Hematopoietic multipotent progenitor cell treated with erythropoietin and hydrocortisone succinate and interleukin-3 and kit ligand, for 6 days (in vitro differentiated cells): ENCODE results near the gene MAD2L2.

Experiments
- DNase-seq: peaks from one replicate; pipeline ENCODE4 v3.0.0-alpha.2; 2015

MAD2L2 gene

DNA sequence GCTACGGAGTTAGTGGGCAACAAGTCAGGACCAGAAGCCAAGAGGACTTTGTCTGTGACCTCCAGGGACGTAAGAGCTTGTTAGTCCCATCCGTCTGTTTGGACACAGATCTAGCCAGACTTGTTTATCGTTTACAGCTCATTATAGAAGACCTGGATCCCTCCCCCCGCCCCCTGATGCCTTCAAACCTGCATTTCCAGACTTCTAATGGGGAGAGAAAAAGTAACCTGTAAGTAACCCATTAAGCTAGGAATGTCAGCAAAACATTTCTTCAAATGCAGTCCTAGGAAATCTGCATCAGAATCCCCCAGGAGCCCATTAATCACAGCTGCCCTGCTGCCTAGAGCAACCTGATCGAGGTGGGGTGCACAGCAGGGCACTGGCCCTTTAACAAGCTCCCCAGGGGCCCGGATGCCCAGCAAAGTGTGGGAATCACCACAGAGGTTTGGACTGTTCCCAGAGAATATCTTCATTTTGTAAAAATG lies 1.4 kb upstream of the MAD2L2 start:
- DNase-seq, result no peak

DNA sequence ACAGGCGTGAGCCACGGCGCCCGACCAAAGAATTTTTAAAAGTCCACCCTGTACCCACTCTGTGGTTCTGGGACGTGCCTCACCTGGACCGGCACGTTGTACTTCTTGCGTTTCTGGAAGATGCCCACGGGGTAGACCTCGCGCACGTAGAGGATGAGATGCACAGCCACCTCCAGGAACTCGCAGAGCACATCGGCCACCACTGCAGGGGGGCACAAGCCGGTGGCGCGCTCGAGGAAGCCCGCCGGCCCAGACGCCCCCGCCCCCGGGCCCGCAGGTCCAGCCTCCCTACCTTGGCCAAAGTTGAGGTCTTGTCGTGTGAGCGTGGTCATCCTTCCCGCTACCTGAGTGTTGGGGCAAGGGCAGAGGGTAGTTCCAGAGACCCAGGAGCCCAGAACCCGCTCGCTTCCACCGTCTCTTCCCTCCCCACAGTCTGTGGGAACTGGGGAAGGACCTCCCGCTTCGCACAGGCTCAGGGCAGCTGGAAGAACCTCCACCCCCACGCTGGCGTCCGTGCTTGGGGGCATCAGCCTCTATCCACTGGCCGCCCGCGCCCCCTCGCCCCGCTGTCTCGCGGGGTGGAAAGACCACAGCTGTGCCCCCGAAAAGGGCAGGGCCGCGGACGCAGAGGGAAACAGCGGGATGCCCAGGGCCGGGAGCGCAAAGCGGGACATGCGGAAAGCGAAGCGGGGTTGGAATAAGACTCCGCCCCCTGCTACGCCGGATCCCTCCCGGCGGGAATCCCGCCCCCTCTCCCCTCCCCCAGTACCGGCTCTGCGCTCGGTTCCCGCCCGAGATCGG lies 478 bp downstream of the MAD2L2 start:
- DNase-seq, result peak; percentile 52

DNA sequence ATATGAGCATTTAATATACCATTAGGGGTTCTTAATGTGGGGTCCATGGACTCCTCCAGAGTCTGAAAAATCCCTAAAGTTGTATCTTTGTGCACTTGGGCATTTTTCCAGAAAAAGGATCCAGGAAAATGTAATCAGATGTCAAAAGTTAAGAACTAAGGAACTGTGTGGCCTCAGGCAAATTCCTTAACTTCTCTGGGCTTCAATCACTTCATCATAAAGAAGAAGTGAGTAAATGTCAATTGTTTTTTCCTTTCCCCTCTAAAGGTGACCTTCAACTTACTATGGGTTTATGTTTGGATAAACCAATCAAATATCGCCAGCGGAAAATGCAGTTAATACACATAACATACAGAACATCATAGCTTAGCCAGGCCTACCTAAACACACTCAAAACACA lies 2.5 kb downstream of the MAD2L2 start:
- DNase-seq, result no peak

DNA sequence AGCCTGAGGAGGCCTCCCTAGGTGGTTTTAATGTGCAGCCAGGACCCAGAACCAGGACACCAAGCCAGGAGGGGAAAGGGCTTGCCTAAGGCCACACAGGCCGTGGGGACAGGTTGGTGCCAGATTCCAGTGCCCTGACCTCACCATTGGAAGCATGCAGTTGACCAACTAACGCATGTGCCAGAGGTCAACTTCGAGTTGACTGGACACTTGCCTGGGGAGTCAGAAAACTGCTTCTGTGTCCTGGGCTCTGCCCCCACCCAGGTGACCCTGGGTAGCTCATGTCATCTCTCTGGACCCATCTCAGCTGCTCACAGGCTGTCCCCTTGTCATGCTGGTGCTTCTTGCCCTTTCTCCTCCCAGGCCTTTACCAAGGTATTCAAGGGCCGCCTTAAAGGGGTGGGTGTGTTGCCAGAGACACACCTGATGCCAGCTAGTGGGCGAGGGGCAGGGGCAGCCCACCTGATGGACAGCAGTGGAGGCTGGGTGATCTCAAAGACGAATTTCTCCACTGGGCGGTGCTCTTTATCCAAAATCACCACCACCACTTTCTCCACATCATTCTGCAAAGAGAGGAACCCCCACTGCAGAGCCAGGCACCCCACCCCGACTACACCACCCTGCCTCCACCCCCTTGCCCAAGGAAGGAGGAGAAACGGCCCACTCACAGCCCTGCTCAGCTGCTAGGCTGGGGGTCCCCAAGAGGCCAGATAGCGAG lies 4.4 kb downstream of the MAD2L2 start:
- DNase-seq, result no peak

DNA sequence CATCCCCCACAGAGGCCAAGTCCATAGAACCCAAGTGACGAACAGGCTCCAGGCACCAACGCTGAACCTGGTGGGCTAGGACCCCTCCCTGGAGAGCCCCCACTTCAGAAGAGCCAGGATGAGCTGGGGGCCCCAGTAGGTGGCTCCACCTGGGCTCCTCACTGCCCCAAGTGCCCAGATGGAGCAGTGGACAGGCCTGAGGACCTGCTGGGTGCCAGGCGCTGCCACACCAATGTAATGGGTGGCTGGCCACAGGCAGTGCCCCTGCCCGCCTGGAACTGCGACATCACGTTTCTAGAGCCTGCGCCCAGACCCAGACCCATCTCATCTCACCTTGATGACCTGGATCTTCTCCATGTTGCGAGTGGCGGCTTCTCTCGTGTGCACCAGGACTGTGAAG lies 5.6 kb downstream of the MAD2L2 start:
- no peak for DNase-seq

DNA sequence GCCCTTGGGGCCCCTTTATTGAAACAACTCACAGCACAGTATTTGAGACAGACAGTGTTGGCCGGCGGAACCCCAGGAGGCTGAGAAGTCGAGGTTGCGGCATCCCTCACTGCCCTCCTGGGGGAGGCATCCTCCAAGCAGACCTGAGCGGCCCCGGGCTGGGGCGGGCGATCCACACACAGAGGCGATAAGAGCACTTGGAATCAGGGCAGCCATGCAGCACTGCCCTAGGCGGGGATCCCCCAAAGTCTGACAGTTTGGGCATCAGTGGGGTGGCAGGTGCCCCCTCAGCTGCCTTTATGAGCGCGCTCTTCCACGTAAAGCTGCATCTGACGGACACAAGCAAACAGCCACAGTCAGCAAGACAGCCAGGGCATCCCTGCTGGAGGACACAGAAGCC lies 6.5 kb downstream of the MAD2L2 start:
- no peak for DNase-seq

DNA sequence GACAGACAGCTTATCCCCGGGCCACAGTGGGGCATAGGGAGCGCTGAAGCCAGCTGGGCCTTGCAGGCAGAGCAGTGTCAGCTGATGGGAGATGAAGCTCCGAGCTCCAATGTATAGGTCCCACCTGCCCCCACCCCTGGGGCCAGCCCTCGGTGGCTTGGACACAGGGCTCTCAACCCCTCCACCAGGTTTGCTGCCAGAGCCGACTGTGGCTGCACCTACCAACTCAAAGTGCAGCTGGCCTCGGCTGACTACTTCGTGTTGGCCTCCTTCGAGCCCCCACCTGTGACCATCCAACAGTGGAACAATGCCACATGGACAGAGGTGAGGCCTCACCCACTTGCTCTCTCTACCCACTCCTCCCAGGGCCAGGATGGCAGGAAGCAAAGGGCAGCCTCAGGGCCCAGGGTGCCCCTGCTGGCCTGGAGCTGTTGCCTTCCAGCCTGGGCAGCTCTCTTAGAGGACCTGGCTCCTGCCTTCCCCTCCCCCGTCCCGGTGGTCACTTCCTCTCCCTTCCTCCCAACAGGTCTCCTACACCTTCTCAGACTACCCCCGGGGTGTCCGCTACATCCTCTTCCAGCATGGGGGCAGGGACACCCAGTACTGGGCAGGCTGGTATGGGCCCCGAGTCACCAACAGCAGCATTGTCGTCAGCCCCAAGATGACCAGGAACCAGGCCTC lies 7.7 kb downstream of the MAD2L2 start:
- DNase-seq, result no peak

DNA sequence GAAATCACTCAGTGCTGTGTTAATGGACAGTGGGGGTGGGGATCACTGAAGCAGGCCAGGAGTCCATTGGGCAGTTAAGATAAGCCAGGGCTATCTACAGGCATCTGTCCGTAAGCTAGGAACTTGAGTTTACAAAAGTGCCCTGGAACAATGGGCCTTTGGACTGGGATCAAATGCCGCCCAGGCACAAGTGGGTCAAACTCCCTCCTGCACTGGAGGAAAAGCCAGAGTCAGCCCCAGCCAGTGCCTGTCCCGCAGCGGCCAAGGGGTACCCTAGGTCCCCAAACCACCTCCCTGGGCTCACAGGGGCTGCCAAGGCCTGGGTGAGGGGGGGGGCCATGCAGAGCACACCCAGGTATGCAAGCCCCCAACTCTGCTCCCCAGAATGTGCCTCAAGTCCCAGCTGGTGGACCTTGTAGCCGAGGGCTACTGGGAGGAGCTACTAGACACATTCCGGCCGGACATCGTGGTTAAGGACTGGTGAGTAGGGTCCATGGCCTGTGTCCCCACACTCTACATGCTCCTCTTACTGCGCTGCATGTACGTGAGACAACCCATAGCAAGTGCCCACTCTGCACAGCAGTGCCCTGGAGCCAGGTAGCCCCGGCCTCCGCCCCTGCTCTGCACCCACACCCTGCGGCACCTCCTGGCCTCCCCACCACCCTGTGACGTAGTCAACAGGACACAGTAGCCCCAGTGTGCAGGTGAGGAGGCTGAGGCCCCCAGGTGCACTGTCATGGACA lies 9.2 kb downstream of the MAD2L2 start:
- no peak for DNase-seq

DNA sequence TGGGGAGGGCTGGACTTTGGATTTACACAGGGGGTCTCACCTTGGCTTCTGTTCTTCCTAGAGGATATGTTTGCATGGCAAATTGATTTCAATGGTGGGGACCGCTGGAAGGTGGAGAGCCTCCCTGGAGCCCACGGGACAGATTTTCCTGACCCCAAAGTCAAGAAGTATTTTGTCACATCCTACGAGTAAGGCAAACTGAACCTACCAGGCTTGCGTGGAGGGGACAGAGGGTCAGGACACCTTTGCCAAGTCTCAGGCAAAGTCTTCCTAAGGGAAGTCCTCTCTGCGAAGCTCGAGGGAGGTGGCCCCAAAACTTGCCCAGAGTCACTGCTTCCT lies 9.8 kb downstream of the MAD2L2 start:
- DNase-seq, result no peak

DNA sequence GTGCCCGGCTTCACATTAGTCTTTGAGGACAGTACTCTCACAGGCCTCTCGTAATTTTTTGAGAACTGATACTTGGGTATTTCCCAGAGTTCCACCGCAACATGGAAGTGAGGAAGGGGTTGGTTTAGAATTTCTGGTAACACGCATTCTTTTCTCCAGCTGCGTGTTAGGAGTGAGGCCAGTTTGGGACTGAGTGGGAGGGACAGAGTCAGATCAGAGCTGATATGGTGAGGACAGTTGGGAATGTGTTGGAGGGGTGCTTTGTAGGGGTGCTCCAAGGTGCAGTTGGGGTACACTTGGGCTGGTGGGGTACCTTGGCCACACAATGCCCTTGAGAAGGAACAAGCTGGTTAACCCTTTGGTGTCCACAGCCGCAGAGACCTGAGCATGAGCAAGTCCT lies 10.2 kb downstream of the MAD2L2 start:
- no peak for DNase-seq

DNA sequence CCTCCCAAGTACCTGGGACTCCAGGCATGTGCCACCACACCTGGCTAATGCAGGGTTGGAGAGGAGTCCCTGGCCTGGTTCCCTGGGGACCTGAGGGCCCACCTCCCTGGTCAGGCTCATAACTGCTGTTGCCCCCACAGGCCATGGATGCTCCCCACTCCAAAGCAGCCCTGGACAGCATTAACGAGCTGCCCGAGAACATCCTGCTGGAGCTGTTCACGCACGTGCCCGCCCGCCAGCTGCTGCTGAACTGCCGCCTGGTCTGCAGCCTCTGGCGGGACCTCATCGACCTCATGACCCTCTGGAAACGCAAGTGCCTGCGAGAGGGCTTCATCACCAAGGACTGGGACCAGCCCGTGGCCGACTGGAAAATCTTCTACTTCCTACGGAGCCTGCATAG lies 12.4 kb downstream of the MAD2L2 start:
- no peak for DNase-seq

DNA sequence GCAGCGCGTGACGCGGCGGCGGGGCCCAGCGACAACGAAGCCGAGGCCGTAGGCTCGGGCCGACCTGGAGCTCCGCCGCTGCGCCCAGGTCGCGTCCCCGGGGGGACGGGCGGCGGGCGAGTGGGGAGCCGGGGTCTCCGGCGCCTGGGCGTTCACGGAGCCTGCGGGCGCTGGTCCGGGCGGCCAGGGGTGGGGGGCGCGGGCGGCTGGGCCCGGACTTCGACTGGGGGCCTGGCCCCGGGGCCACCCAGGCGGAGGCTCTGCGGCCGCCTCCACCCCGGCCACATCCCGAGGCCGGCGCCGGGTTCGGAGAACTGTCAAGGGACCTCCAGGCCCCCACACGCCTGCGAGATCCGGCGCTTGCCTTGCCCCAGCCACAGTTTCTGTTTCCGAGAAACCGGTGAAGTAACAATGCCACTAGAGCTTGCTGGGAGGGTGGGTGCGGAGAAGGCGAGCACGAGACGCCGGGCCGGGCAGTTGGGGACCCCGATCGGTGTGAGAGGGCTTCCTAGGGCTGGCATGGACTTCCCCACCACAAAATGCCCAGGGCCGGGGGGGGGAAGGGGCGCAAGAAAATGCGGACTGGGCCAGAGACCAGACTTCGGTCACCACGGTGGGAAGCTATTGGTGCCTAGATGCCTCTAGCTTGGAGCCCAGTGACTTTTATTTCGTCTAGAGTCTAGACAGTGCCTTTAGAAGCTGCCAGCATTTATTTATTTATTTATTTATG lies 16.4 kb downstream of the MAD2L2 start:
- peak; percentile 69 for DNase-seq

DNA sequence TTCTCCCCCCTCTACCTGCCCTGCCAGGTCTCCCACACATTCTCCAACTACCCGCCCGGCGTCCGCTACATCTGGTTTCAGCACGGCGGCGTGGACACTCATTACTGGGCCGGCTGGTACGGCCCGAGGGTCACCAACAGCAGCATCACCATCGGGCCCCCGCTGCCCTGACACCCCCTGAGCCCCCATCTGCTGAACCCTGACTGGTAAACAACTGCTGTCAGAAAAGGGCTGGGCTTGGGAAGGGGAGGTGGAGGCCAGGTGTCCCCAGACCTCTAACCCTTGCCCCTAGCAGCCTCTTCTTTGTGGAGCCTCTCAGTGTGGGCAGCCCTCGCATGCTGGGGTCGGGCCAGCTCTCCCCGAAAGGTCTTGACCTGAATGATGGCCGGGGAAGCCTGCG lies 19.8 kb downstream of the MAD2L2 start:
- no peak for DNase-seq

DNA sequence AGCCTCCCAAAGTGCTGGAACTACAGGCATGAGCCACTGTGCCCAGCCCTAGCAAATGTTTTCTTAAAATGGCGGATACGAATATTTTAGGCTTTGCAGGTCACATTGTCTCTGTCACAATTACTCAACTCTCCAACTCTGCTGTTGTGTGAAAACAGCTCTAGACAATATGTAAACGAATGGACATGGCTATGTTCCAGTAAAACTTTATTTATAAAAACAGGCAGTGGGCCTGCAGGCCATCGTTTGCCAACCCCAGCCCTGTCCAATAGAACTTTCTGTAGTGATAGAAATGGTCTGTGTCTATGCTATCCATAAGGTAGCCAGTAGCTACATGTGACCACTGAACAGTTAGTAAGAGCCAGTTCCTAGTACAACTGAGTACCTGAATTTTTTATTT lies 21.2 kb downstream of the MAD2L2 start:
- DNase-seq, result no peak

DNA sequence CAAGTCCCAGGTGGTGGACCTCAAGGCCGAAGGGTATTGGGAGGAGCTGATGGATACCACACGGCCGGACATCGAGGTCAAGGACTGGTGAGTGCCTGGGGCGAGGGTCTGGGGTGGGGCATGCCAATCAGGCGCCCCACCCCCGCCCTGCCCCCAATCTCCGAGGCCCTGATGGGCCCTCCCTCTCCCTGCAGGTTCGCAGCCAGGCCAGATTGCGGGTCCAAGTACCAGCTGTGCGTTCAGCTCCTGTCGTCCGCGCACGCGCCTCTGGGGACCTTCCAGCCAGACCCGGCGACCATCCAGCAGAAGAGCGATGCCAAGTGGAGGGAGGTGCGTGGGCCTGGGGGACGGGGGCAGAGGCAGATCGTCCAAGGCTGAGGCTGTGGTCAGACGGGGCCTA lies 22.4 kb downstream of the MAD2L2 start:
- DNase-seq, result no peak

DNA sequence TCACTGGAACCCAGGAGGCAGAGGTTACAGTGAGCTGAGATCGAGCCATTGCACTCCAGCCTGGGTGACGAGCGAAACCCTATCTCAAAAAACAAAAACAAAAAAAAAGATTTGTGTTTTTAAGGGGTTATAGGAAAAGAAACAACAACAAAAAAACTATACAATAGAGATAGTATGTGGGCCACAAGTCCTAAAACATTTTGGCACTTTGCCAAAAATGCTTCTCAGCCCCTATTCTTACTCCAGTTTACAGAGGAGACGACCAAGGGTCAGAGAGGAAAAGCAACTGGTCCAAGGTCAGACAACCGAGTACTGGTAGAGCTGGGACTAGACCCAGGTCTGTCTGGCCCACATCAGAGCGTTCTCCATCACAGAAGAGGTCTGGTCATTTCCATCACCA lies 23.3 kb downstream of the MAD2L2 start:
- peak; percentile 25 for DNase-seq

DNA sequence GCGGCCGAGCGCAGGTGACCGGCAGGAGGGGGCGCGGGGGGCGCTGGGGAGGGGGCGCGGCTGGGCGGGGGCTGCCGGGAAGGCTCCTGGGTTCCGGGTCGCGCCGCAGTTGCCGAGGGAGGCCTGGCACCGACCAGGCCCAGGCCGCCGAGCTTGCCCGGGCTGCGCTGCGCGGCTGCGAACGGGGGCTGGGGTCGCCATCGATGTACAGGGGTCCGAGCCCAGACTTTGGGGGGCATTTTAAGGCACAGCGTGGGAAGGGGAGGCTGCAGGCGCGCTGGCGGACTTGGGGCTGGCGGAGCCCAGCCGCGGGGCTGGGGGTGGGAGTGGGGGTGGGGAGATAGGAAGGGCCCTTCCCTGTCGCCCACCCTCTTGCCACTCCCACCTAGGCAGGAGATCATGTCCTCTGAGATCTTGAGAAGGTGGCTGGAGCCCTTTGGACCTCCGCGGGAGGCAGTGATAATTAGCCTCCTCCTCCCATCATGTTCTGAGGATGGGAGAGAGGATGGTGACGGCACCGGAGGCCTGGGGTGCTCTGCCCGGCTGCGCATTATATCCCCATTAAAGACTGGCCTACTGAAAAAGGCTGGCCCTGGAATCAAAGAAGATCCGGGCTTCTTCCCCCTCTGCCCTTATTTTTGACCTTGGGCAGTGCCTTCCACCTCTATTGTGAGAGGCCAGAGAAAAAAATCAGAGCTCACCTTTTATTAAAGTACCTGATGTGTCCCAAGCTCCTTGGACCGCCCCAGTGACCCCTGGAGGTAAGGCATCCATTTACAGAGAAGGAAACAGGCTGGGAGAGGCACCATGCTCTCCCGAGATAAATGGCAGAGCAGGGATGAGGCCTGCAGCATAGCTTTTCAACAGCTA lies 25.8 kb downstream of the MAD2L2 start:
- DNase-seq, result no peak

DNA sequence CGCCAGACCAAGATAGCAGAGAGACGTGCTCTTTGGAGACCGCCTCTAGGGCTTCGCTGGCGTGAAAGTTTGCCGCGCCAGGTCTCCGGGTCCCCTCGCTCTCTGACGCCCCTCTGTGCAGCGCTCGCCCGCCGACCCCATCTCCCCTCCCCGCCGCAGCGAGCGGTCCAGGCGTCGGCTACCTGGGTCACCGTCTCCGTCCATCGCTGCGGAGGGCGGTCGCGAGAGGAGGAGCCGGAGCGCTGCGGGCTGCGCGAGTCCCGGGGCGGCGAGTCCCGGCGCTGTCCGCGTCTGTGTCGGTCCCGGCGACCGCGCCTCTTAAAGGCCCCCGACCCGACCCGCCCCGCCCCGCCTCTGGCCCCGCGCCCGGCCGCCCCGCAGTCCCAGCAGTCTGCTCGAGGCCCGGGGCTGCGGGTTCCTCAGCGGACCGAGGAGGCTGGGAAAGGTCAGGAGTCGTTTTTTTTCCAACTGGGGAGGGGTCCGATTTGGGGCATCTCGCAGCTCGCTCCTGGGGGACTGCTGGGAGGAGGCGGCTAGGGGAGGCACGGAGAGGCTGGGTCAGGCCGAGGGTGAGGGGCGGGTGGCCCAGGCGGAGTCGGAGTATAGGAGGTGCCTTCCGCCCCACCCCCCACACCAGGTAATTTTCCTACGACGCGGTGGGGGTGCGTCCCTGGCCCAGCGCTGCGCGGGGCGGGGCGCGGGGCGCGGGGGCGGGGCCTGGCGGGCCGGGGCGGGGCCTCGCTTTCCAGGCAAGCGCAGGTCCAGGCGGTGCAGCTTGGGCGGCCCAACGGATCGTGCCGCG lies 26.6 kb downstream of the MAD2L2 start, which contains the start of the genes FBXO2 and FBXO44:
Gene FBXO2 (minus strand): TSS at position 293 of the 802 bp plus-strand sequence. CDS start 89 bp downstream, at position 204.
Gene FBXO44 (plus strand): TSS at position 741 of the 802 bp plus-strand sequence. CDS start 959 bp downstream, outside the sequence.
- DNase-seq, result peak; percentile 41

DNA sequence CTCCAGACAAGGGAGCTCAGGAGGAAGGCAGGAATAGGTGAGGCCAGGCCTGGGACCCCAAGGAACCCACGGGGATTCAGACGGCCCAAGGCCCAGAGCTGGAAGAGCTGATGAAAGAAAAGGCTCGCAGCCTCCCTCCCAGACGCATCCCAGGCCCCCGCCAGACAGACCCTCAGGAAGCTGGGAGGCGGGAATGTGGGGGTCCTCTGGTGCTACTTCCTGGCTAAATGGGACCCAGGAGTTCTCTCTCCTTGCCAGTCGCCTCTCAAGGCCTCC lies 27.1 kb downstream of the MAD2L2 start:
- no peak for DNase-seq

DNA sequence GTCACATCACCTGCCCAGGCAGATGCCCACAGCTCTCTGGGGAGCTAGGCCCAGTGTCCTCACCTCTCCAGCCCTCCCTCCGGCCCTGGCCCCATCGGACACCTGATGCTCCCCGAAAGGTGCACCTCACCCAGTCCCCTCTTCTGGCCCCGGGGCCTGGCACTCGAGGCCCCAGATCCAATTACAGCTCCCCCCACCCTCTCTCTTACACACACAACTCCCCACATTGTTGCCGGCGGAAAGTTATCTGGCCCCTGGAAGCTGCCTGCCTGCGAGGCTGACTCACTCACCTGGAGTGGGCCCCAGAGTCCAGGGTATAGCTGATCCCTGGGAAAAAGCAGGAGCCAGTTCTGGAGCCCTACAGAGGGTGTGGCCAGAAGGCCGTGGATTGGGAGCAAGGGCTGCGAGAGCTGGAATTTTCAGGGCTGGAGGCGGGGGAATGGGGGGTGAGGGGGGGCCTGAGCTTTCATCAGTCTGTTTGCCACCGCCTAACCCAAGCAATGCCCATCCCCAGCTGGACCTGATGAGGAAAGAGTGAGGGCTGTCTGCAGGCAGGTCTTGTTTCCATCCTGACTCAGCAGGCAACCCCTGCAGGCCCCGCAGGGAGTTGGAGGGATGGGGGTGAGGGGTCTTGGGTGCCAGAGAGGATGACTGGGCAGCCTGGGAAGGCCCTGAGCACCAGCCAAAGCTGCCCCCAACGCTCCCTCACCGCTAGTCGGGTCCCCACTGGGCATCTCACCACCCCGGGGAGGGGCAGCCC lies 27.7 kb downstream of the MAD2L2 start:
- DNase-seq, result no peak
